HEK293 (cell line): ENCODE data around the gene RPL35A.
"Not testable (repeated sequence)": the region's sequence is repeated elsewhere in the genome, so short reads cannot be mapped to it uniquely, and the experiment has no call there.

ENCODE experiments used
- CTCF ChIA-PET: fragments of 350-600 bp; formaldehyde crosslinking; extraction: SDS; loops from one replicate; lab custom pipeline; 2021; ENCODE audit warnings: antibody characterized with exemption; lab: Yijun Ruan, JAX
- POLR2A ChIA-PET: fragments of 300-600 bp; formaldehyde crosslinking; extraction: SDS; loops from one replicate; lab custom pipeline; 2020; ENCODE audit warnings: antibody characterized with exemption, inconsistent platforms; lab: Yijun Ruan, JAX
- H3K27ac ChIP-seq: fragments of 200-500 bp; sonication (Bioruptor generic); 2 replicates; pipeline ENCODE4 v1.5.1; 2014; ENCODE audit warnings: low read depth, low read length, control low read depth, inconsistent platforms; ENCODE audit errors: extremely low read depth
- H3K36me3 ChIP-seq, 2 experiments: fragments of 200-500 bp in 1 of 2; sonication (Bioruptor generic) in 1 of 2; 1 replicate in 1 of 2; 2 replicates in 1 of 2; pipeline ENCODE4 v1.5.1; 2014 to 2017; ENCODE audit warnings: inconsistent platforms in 2 of 2, low read length in 2 of 2; ENCODE audit not compliant: control insufficient read depth in 2 of 2, insufficient read depth in 1 of 2
- H3K4me1 ChIP-seq: fragments of 200-500 bp; sonication (Bioruptor generic); 2 replicates; pipeline ENCODE4 v1.5.1; 2014; ENCODE audit warnings: mild to moderate bottlenecking, low read length, inconsistent platforms; ENCODE audit not compliant: control insufficient read depth, insufficient read depth
- H3K4me3 ChIP-seq: 2 replicates; pipeline ENCODE4 v1.5.1; 2011; ENCODE audit warnings: low read depth, mild to moderate bottlenecking, control low read depth, low read length, moderate library complexity
- H3K9me3 ChIP-seq: fragments of 200-500 bp; sonication (Bioruptor generic); 2 replicates; pipeline ENCODE4 v1.5.1; 2014; ENCODE audit warnings: low read depth, low read length, inconsistent platforms; ENCODE audit not compliant: control insufficient read depth, insufficient read depth
- IKZF3 ChIP-seq: fragments of 450-650 bp; IDR thresholded peaks from 2 replicates; pipeline ENCODE4 v1.5.0; 2018; ENCODE audit warnings: missing biosample characterization, mild to moderate bottlenecking, missing genetic modification characterization, moderate library complexity
- MEIS1 ChIP-seq: sonication (generic); formaldehyde crosslinking; IDR thresholded peaks from 2 replicates; pipeline ENCODE4 v1.8.1; 2022; ENCODE audit warnings: missing genetic modification reagents, mild to moderate bottlenecking, borderline replicate concordance
- MYNN ChIP-seq: fragments of 450-650 bp; formaldehyde crosslinking; IDR thresholded peaks from 2 replicates; pipeline ENCODE4 v1.5.1; 2016; ENCODE audit warnings: missing biosample characterization, missing genetic modification characterization, borderline replicate concordance
- SCRT2 ChIP-seq: fragments of 450-650 bp; formaldehyde crosslinking; IDR thresholded peaks from 2 replicates; pipeline ENCODE4 v1.5.1; 2016; ENCODE audit warnings: missing biosample characterization, missing genetic modification characterization
- ZBTB1 ChIP-seq: fragments of 450-650 bp; formaldehyde crosslinking; IDR thresholded peaks from 2 replicates; pipeline ENCODE4 v1.5.1; 2016; ENCODE audit warnings: missing biosample characterization, missing genetic modification characterization
- ZBTB17 ChIP-seq: fragments of 450-650 bp; formaldehyde crosslinking; IDR thresholded peaks from 2 replicates; pipeline ENCODE4 v1.5.1; 2016; ENCODE audit warnings: missing biosample characterization, missing genetic modification characterization
- ZNF10 ChIP-seq: fragments of 450-650 bp; formaldehyde crosslinking; IDR thresholded peaks from 2 replicates; pipeline ENCODE4 v1.5.1; 2017; ENCODE audit warnings: missing biosample characterization, missing genetic modification characterization
- ZNF112 ChIP-seq: fragments of 450-650 bp; formaldehyde crosslinking; IDR thresholded peaks from 2 replicates; pipeline ENCODE4 v1.5.0; 2017; ENCODE audit warnings: missing biosample characterization, missing genetic modification characterization
- ZNF121 ChIP-seq: fragments of 450-650 bp; formaldehyde crosslinking; IDR thresholded peaks from 2 replicates; pipeline ENCODE4 v1.5.1; 2016; ENCODE audit warnings: missing biosample characterization, missing genetic modification characterization
- ZNF157 ChIP-seq: fragments of 450-650 bp; formaldehyde crosslinking; IDR thresholded peaks from 2 replicates; pipeline ENCODE4 v1.5.1; 2016; ENCODE audit warnings: missing biosample characterization, missing genetic modification characterization
- ZNF174 ChIP-seq: fragments of 450-650 bp; formaldehyde crosslinking; IDR thresholded peaks from 2 replicates; pipeline ENCODE4 v1.5.0; 2017; ENCODE audit warnings: missing biosample characterization, mild to moderate bottlenecking, missing genetic modification characterization
- ZNF221 ChIP-seq: fragments of 450-650 bp; formaldehyde crosslinking; IDR thresholded peaks from 2 replicates; pipeline ENCODE4 v1.5.1; 2017; ENCODE audit warnings: missing biosample characterization, missing genetic modification characterization, borderline replicate concordance
- ZNF341 ChIP-seq: fragments of 450-650 bp; formaldehyde crosslinking; IDR thresholded peaks from 2 replicates; pipeline ENCODE4; 2016; ENCODE audit warnings: low read depth, missing biosample characterization, missing genetic modification characterization
- ZNF501 ChIP-seq: fragments of 450-650 bp; formaldehyde crosslinking; IDR thresholded peaks from 2 replicates; pipeline ENCODE4 v1.5.1; 2016; ENCODE audit warnings: missing biosample characterization, missing genetic modification characterization
- ZNF664 ChIP-seq: fragments of 450-650 bp; formaldehyde crosslinking; IDR thresholded peaks from 2 replicates; pipeline ENCODE4 v1.5.1; 2016; ENCODE audit warnings: missing biosample characterization, missing genetic modification characterization
- ZNF677 ChIP-seq: fragments of 450-650 bp; IDR thresholded peaks from 2 replicates; pipeline ENCODE4 v1.5.0; 2018; ENCODE audit warnings: missing biosample characterization, mild to moderate bottlenecking, missing genetic modification characterization, moderate library complexity
- TF ChIP-seq, protein P1 (sequence below): fragments of 450-650 bp; formaldehyde crosslinking; IDR thresholded peaks from 2 replicates; pipeline ENCODE4 v1.5.1; 2016; ENCODE audit warnings: missing biosample characterization, missing genetic modification characterization
- TF ChIP-seq, protein P2 (sequence below): fragments of 450-650 bp; formaldehyde crosslinking; IDR thresholded peaks from 2 replicates; pipeline ENCODE4 v1.5.1; 2016; ENCODE audit warnings: missing biosample characterization, missing genetic modification characterization

The RPL35A gene

DNA sequence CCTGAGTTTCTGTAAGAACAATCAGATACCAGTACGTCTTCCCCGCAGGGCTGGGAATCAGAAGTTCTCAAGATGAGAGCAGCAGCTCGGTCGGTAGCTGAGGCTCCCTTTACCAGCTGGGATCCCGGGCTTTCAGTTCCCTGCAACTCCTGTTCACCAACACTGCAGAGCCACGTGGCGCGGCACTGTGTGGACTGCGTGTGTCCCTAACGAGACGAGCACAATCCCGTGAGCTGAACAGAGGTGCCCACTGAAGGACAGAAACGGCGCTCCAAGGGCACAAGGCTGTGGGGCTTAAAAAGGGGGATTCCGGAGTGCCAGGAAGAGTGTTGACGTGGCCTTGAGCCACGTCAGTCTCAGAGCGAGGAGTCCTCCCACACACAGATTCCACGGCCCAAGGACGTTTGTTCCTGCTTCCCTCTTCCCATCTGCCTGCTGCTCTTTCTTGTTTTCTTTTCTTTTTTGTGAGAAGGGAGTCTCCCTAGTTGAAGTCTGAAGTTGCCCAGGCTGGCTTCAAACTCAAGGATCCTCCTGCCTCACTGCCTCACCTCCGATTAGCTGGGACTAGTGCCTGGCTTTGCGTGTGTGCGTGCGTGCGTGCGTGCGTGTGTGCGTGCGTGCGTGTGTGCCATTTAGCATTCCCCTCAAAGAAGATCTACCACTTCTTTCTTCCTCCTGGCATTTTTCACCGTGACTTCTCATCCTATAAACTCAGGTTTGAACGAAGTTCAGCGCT is 37.1 kb upstream of the RPL35A start (continued):
- TF ChIP-seq, protein P1, sequence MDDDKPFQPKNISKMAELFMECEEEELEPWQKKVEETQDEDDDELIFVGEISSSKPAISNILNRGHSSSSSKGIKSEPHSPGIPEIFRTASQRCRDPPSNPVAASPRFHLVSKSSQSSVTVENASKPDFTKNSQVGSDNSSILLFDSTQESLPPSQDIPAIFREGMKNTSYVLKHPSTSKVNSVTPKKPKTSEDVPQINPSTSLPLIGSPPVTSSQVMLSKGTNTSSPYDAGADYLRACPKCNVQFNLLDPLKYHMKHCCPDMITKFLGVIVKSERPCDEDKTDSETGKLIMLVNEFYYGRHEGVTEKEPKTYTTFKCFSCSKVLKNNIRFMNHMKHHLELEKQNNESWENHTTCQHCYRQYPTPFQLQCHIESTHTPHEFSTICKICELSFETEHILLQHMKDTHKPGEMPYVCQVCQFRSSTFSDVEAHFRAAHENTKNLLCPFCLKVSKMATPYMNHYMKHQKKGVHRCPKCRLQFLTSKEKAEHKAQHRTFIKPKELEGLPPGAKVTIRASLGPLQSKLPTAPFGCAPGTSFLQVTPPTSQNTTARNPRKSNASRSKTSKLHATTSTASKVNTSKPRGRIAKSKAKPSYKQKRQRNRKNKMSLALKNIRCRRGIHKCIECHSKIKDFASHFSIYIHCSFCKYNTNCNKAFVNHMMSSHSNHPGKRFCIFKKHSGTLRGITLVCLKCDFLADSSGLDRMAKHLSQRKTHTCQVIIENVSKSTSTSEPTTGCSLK, result no peak
- TF ChIP-seq SCRT2 (tag by site-specific recombination) (no peak), ZNF174 (tag by site-specific recombination) (no peak), MYNN (tag by site-specific recombination) (no peak), ZNF112 (tag by site-specific recombination) (no peak), ZNF664 (tag by site-specific recombination) (no peak), ZNF10 (tag by site-specific recombination) (no peak)

DNA sequence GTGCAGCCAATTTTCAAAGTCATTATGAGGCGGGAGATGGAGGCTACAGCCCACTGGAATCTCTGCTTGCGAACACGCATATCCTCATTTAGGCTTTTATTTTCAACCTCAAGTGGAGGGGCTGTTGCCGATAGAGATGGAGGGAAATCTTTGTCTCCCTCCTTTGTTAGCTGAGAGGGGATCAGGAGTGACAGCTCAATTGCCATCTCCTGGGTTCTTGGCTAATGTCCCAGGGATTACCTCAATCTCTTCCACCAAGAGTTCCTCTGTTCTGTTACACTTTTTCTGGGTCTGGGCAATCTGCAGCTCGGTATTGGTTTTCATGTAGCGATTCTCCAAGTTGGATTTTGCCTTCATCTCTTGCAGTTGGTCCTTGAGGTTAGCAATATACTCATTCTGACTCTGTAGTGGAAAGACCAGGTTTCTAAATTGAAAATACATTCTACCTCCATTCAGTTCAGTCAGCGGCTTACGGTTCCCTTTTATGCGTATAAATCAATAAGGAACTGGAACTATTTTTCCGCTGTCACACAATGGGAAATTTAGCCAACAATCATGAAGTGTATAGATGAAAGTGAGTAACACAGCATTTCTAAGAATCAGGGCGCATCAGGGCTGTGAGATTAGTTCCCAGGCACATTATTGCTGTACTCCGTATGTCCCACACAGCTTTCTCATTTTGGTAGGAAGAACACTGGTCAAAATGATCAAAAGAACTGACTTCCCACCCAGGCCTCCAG is 36.2 kb upstream of the RPL35A start:
- Histone ChIP-seq H3K9me3 (no peaks in the 10 kb centered on the region), H3K27ac (no peak overlapping the region), H3K4me3 (no peak overlapping the region), H3K4me1 (no peaks in the 10 kb centered on the region), H3K36me3 (no peaks in the 10 kb centered on the region)
- TF ChIP-seq ZNF677 (tag by site-specific recombination) (no peak), ZBTB17 (tag by site-specific recombination) (0 out of 2 replicates have a peak, but pooled peaks have one; percentile 33)
- ChIA-PET POLR2A (no interaction called here), CTCF (interaction anchor here (0.6 to 1.2 kb wide), 3 partner anchors 9 to 147 kb away, joined by 3 to 4 read pairs (median 4); no protein-coding TSS in a partner anchor)

DNA sequence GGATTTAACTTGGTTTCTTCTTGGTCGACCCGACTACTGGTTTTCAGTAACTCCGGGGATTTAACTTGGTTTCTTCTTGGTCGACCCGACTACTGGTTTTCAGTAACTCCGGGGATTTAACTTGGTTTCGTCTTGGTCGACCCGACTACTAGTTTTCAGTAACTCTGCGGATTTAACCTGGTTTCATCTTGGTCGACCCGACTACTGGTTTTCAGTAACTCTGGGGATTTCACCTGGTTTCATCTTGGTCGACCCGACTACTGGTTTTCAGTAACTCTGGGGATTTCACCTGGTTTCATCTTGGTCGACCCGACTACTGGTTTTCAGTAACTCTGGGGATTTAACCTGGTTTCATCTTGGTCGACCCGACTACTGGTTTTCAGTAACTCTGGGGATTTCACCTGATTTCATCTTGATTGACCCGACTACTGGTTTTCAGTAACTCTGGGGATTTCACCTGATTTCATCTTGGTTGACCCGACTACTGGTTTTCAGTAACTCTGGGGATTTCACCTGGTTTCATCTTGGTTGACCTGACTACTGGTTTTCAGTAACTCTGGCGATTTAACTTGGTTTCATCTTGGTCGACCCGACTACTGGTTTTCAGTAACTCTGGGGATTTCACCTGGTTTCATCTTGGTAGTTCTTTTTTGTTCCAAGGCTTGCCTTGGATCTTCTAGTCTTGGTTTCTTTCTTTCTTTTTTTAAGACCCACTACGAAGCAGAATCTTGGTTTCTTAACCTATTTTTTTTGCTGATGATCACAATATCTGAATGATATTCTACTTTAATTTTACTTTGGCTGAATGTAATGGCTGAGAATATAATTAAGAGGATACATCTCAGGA is 28.3 kb upstream of the RPL35A start:
- H3K9me3 ChIP-seq, H3K36me3 ChIP-seq, H3K4me3 ChIP-seq, POLR2A ChIA-PET, CTCF ChIA-PET, H3K27ac ChIP-seq, H3K4me1 ChIP-seq: not testable (repeated sequence)

DNA sequence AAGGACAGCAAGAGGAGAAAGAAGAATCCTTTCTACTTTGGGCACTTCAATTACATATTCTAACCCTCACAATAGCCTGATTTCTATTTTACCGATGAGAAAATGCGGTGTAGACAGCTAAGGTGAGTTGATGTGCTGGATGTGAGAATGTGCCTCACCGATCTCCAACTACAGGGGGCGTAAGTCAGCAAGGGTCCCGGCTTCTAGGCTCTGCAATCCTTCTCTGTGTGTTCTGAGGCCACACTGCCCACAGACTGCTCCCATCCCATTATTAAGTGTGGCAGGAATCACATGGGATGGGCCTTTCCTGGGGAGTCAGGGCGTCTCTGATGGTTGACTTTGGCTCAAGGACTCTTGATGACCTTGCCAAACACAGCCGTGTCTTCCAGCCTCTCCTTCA is 23.6 kb upstream of the RPL35A start:
- TF ChIP-seq ZBTB1 (tag by site-specific recombination) (no peak), ZNF121 (tag by site-specific recombination) (no peak), MEIS1 (CRISPR knock-in tag) (no peak), ZNF221 (tag by site-specific recombination) (no peak), ZNF501 (tag by site-specific recombination) (no peak), IKZF3 (tag by site-specific recombination) (no peak), ZNF157 (tag by site-specific recombination) (no peak), ZNF341 (tag by site-specific recombination) (no peak)
- TF ChIP-seq, protein P2, sequence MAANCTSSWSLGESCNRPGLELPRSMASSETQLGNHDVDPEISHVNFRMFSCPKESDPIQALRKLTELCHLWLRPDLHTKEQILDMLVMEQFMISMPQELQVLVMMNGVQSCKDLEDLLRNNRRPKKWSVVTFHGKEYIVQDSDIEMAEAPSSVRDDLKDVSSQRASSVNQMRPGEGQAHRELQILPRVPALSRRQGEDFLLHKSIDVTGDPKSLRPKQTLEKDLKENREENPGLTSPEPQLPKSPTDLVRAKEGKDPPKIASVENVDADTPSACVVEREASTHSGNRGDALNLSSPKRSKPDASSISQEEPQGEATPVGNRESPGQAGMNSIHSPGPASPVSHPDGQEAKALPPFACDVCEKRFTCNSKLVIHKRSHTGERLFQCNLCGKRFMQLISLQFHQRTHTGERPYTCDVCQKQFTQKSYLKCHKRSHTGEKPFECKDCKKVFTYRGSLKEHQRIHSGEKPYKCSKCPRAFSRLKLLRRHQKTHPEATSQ (tag by site-specific recombination), result no peak
- peaks cover 0 to 11% of the 10 kb centered on the region in 2 experiments; a peak in 2 of 3 replicates for H3K36me3 ChIP-seq
- H3K4me1 ChIP-seq, result no peaks in the 10 kb centered on the region
- H3K4me3 ChIP-seq, result no peak overlapping the region
- H3K9me3 ChIP-seq, result no peaks in the 10 kb centered on the region
- POLR2A ChIA-PET, result no interaction called here
- H3K27ac ChIP-seq, result no peak overlapping the region
- CTCF ChIA-PET, result no interaction called here
